Mesothelial cell of epicardium (in vitro differentiated cells): ENCODE measurements around the gene IFNLR1. TPM values are rescaled to one million over a fixed set of nuclear protein-coding genes. Genes with fewer than 3 reads are reported as not detected.
A peak's percentile ranks its signal among the peaks of the same experiment; 100 is the strongest.

Experiments
- DNase-seq, 2 experiments: peaks; one replicate each; pipeline ENCODE4 v3.0.0; 2021; ENCODE audit warnings: low spot score in 2 of 2; ENCODE audit not compliant: unreplicated experiment in 2 of 2
- H3K27ac Mint-ChIP-seq: 2 replicates; pipeline ENCODE4 v1.8.0; 2021; ENCODE audit warnings: mixed read lengths
- H3K27me3 Mint-ChIP-seq: 2 replicates; pipeline ENCODE4 v1.8.0; 2021; ENCODE audit warnings: low read depth, mixed read lengths
- H3K36me3 Mint-ChIP-seq: 2 replicates; pipeline ENCODE4 v1.8.0; 2021; ENCODE audit warnings: mixed read lengths
- H3K4me1 Mint-ChIP-seq: 2 replicates; pipeline ENCODE4 v1.8.0; 2021; ENCODE audit warnings: mixed read lengths
- H3K4me3 Mint-ChIP-seq: 2 replicates; pipeline ENCODE4 v1.8.0; 2021; ENCODE audit warnings: mild to moderate bottlenecking, moderate library complexity, mixed read lengths
- H3K9me3 Mint-ChIP-seq: 2 replicates; pipeline ENCODE4 v1.8.0; 2021; ENCODE audit warnings: mixed read lengths
- total RNA-seq: library from RNA; stranded (reverse); gene quantifications from 3 replicates; pipeline ENCODE4 v1.2.1, GENCODE V29; 2021
- TF ChIP-seq, protein P1 (sequence below): fragments of 200-600 bp; sonication (generic); IDR thresholded peaks from one replicate; pipeline ENCODE4 v1.5.0; 2021; ENCODE audit warnings: antibody characterized with exemption; ENCODE audit not compliant: unreplicated experiment

The IFNLR1 gene
- total RNA-seq, 1 donor from 2014 or later: 12.1 TPM

DNA sequence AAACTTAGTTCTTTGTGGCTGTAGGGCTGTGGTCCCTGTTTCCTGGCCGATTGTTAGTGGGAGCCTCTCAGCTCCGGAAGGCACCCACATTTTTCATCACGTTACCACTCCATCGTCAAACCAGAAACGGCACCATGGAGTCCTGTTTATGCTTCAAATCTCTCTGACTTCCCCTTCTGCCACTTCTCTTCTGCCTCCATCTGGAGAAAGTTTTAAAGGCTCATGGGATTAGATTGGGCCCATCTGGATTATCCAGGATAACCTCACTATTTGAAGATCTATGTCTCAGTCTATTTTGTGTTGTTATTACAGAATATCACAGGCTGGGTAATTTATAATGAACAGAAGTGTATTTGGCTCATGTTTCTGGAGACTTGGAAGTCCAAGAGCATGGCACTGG, 24.9 kb downstream of the IFNLR1 start:
- Mint-ChIP-seq H3K36me3 (peaks cover 45% of the 10 kb centered on the region), H3K27ac (peak overlapping the region; percentile 66), H3K9me3 (no peaks in the 10 kb centered on the region), H3K27me3 (no peaks in the 10 kb centered on the region), H3K4me3 (no peak overlapping the region), H3K4me1 (peaks cover 6% of the 10 kb centered on the region)
- DNase-seq: no peak
- TF ChIP-seq, protein P1, sequence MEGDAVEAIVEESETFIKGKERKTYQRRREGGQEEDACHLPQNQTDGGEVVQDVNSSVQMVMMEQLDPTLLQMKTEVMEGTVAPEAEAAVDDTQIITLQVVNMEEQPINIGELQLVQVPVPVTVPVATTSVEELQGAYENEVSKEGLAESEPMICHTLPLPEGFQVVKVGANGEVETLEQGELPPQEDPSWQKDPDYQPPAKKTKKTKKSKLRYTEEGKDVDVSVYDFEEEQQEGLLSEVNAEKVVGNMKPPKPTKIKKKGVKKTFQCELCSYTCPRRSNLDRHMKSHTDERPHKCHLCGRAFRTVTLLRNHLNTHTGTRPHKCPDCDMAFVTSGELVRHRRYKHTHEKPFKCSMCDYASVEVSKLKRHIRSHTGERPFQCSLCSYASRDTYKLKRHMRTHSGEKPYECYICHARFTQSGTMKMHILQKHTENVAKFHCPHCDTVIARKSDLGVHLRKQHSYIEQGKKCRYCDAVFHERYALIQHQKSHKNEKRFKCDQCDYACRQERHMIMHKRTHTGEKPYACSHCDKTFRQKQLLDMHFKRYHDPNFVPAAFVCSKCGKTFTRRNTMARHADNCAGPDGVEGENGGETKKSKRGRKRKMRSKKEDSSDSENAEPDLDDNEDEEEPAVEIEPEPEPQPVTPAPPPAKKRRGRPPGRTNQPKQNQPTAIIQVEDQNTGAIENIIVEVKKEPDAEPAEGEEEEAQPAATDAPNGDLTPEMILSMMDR: no peak

DNA sequence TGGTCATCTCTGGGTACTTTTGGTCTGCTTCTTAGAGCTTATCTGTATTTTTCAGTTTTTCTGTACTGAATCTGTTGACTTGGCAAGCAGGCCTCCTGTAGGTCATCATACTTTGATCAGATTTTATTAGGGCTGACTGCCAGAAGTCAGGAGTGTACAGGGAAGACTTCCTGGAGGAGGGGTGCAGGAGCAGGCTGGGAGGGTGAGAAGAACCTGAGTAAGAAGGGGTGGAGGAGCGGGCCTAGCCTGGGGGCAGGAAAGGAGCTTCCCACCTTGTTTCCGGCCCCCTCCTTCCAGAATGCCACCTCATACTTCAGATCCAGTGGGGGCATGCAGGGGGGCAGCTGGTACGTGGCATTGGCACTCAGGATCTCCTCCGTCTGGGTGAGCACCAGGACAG, 25.8 kb downstream of the IFNLR1 start:
- no peak overlapping the region for H3K4me3 Mint-ChIP-seq
- DNase-seq: no peak
- no peaks in the 10 kb centered on the region for H3K9me3 Mint-ChIP-seq
- H3K27me3 Mint-ChIP-seq: no peaks in the 10 kb centered on the region
- peak overlapping the region; percentile 53 for H3K27ac Mint-ChIP-seq
- peaks cover 38% of the 10 kb centered on the region for H3K36me3 Mint-ChIP-seq
- H3K4me1 Mint-ChIP-seq: peaks cover 6% of the 10 kb centered on the region
- TF ChIP-seq, protein P1: no peak

DNA sequence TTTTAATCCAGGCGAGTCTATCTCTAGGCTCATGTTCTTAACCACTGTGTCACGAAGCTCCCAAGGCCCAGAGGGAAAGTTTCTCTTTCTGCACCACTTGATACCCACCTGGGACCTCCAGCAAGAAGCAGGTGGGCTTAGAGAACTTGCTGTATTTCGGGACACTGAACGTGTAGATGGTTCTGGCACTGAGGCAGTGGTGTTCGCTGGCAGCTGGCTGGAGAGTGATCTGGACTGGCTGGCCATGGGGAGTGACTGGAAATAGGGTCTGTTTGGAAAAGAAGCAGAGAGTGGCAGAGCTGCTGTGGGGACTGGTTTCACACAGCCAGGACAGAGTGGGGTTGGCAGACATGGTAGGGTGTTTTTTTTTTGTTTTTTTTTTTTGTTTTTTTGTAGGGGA, 27.7 kb downstream of the IFNLR1 start:
- Mint-ChIP-seq H3K4me1 (peaks cover 9% of the 10 kb centered on the region), H3K36me3 (peaks cover 26% of the 10 kb centered on the region), H3K27ac (no peak overlapping the region), H3K4me3 (no peak overlapping the region), H3K9me3 (no peaks in the 10 kb centered on the region), H3K27me3 (no peaks in the 10 kb centered on the region)
- TF ChIP-seq, protein P1: no peak
- no peak for DNase-seq

DNA sequence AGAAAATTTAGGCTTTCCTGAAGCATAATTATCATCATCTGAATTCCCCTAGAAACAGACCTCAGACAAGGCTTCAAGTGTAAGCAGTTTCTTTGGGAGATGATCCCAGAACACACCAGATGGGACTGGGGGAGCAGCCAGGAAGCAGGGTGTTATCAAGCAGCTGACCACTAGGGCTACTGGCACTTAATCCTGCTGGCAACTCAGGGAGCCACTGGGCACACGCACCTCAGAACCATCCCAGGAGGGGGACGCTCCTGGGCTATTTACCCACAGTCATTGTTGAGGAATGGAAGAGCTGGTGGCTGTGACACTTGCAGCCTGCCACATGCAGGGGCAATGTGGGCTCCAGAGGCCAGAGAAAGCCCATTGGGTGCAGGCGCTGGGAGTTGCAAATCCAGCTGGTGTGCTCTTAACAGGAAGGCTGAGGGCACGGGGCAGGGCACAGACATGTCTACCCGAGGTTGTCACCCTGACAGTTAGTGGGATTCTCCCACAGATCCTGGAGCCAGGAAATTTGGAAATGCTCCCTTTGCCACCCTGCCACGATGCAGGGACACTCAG, 29.1 kb downstream of the IFNLR1 start:
- no peaks in the 10 kb centered on the region for H3K27me3 Mint-ChIP-seq
- peaks cover 18% of the 10 kb centered on the region for H3K4me1 Mint-ChIP-seq
- TF ChIP-seq, protein P1: no peak
- no peaks in the 10 kb centered on the region for H3K9me3 Mint-ChIP-seq
- no peak overlapping the region for H3K4me3 Mint-ChIP-seq
- H3K36me3 Mint-ChIP-seq: peaks cover 16% of the 10 kb centered on the region
- H3K27ac Mint-ChIP-seq: no peak overlapping the region
- DNase-seq: no peak

DNA sequence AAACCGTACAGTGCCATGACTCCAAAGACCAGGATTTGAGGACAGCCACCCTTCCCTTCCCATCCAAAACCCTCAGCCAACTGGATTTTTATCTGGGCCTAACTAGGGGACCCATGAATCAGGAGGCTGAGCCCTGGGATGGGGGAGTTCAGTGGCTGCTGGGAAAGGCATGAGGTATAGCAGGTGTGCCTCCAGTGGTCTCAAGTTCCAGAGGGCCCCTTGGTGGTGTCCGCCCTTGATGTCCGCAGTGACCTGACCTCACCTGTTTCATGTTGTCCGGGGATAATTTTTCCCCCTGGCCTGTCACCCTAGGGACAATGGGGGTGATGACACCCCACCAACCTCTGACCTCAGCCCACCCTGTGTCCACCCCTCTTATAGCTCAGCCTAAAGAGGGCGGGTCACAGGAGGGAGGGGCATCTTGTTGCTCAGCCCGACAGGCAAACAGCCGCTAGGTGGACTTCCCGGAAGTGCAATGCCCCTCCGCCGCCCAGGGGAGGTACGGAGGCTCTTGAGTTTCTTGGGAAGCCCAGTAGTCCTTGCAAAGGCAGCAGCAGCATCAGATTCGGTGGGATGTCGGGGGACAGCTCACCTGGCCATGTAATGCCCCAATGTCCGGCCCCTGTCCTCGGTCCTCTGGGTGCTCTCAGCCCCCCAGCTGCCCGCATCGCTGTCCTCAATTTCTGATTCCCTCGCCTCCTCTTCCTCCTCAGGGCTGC, 30.4 kb downstream of the IFNLR1 start:
- no peak overlapping the region for H3K4me3 Mint-ChIP-seq
- DNase-seq: no peak
- H3K9me3 Mint-ChIP-seq: no peaks in the 10 kb centered on the region
- TF ChIP-seq, protein P1: no peak
- H3K4me1 Mint-ChIP-seq: peaks cover 26% of the 10 kb centered on the region
- H3K27ac Mint-ChIP-seq: no peak overlapping the region
- H3K36me3 Mint-ChIP-seq: peaks cover 12% of the 10 kb centered on the region
- no peaks in the 10 kb centered on the region for H3K27me3 Mint-ChIP-seq
